ENCODE results near the gene RAB7A.

RAB7A gene

GRCh38 chr3:128846486-128846891 lies 120.5 kb downstream of the RAB7A start:
- in situ Hi-C loops (cut with MboI; ENCODE audit: low sequenced_read_pairs), result no loop called here

- in situ Hi-C loops (cut with MboI; ENCODE audit: low sequenced_read_pairs), result no loop called here
These were observed 121.8 kb downstream of the RAB7A start for GRCh38 chr3:128847666-128848370.

DNA sequence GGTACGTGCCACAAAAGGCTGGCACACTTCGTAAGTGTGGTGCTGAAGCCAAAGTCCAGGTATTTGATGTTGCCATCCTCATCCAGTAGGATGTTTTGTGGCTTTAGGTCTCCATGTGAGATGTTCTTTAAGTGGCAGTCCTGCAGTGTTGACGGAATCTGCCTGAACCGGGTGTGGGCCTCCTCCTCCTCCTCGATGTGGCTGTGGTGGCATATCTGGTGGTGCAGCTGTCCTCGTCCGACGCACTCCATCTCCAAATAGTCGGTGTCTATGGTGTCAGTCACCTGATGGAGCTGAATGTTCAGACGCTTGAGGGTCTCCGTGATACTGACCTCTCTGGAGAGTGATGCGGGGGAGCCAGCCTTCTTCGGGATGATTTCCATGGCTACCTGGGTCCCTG lies 123.0 kb downstream of the RAB7A start:
- in situ Hi-C loops (cut with MboI; ENCODE audit: low sequenced_read_pairs), result no loop called here

- in situ Hi-C loops (cut with MboI; ENCODE audit: low sequenced_read_pairs), result no loop called here
These were observed 124.0 kb downstream of the RAB7A start for GRCh38 chr3:128849911-128850455.

GRCh38 chr3:128850544-128850943 lies 124.6 kb downstream of the RAB7A start:
- in situ Hi-C loops (cut with MboI; ENCODE audit: low sequenced_read_pairs), result no loop called here

GRCh38 chr3:128851601-128852000 lies 125.6 kb downstream of the RAB7A start:
- in situ Hi-C loops (cut with MboI; ENCODE audit: low sequenced_read_pairs), result no loop called here

DNA sequence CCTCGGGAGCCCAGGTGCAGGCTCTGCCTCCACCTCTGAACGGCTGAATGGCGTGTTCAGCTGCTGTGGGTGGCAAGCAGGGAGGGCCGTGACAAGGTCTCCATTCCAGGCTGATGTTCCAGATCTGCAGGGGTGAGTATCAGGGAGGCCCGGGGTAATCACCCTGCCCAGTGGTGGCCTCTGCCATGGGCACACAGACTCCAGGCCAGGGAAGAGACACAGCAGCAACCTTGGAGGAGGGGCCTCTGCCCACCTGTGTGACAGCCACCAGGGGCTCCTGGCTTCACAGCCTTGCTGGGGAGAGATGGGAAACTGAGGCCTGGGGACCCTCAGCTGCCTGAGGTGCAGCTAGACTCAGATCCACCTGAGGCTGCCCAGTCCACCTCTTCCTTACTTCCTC lies 127.8 kb downstream of the RAB7A start:
- in situ Hi-C loops (cut with MboI; ENCODE audit: low sequenced_read_pairs), result no loop called here

- in situ Hi-C loops (cut with MboI; ENCODE audit: low sequenced_read_pairs), result no loop called here
These were observed 128.5 kb downstream of the RAB7A start for GRCh38 chr3:128854475-128854874.

DNA sequence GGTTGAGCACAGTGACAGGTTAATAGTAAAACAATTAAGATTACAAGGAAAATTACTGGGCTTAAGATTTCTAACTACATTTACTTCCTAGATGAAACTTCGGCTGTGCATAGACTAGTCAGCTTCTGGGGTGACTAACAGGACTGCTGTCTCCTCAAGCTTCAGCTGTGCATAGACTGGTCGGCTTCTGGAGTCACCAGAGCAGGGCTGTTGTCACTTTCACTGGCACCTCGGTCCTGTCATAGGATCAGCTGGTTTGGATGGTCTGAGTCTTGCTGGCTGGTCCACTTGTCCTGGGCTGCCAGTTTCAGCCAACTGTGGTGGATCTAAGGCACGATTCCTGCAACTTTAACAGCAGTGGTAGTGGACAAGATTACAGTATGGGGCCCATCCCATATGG lies 129.6 kb downstream of the RAB7A start:
- in situ Hi-C loops (cut with MboI; ENCODE audit: low sequenced_read_pairs), result no loop called here

DNA sequence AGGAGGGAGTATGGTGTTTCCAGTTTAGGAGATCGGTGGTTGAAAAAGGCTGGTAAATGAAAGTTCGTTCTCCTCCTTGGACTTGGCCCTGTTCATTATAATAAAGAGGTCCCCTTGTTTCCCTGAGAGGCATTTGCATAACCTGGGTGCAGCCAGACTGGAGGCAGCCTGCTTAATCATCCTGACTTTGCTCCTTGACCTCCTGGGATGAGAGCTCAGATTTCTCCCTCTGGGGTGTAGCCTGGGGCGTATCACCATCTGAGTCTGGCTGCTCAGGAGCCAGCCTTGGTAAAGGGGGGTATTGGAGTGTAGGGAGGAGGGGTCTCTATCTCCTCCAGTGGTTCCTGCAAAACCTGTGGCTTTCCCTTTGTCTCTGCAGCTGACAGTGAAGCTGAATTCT lies 132.2 kb downstream of the RAB7A start:
- in situ Hi-C loops (cut with MboI; ENCODE audit: low sequenced_read_pairs), result no loop called here

DNA sequence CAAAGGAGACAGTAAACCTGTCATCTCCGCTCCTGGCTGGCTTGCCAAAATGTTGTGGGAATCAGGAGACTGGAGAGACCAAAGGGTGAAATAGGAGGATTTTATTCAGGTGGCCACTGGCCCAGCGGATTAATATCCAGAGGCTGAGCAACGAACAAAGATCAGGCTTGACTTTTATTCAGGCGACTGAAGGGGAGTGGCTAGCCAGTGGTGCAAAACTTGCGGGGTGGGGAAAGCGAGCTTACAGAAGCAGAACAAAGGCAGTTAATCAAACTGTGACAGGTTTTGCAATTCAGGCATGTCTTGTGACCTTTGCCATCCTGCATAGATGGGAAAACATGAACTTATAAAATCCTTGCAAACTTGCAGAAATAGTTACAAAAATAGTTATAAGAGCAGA lies 133.6 kb downstream of the RAB7A start:
- in situ Hi-C loops (cut with MboI; ENCODE audit: low sequenced_read_pairs), result no loop called here

DNA sequence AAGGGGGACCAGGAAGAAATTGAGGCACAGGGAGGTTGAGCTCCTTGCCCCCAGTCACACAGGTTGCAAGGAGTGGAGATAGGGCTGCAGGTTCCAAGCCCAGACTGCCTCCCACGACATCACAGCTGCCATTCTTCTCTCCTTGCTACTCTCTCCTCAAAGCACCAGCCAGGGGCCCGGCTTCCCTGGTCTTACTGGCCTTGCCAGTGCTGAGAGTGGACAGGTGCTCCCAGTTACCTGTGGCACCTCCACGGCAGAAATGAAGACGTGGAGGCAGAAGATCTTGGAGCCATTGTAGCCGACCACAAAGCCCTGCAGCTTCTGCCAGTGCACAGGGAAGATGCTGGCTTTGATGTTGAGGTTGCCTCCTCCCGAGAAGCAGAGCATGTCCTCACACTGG lies 135.5 kb downstream of the RAB7A start:
- in situ Hi-C loops (cut with MboI; ENCODE audit: low sequenced_read_pairs), result no loop called here

GRCh38 chr3:128863560-128863959 lies 137.6 kb downstream of the RAB7A start:
- in situ Hi-C loops (cut with MboI; ENCODE audit: low sequenced_read_pairs), result no loop called here
